SK-N-SH treated with all-trans-retinoic acid at 6 μM for 48 hours (cell line): Measurements from ENCODE around the gene NCK2.

Experiments
- ATAC-seq: fragments of 200-7000 bp; cut with Tn5 transposase; 3 replicates; pipeline ENCODE4 v1.9.1; 2020; ENCODE audit warnings: mild to moderate bottlenecking, moderate library complexity
- ARNTL ChIP-seq: fragments of 450-650 bp; formaldehyde crosslinking; IDR thresholded peaks from 2 replicates; pipeline ENCODE4 v1.5.0; 2020; ENCODE audit warnings: low read depth, mild to moderate bottlenecking, moderate library complexity, borderline replicate concordance
- BACH2 ChIP-seq: fragments of 250-450 bp; sonication (Bioruptor Pico); IDR thresholded peaks from 2 replicates; pipeline ENCODE4 v1.9.0; 2021; ENCODE audit warnings: mild to moderate bottlenecking, borderline replicate concordance
- CREB5 ChIP-seq: fragments of 250-450 bp; sonication (Bioruptor Pico); IDR thresholded peaks from 2 replicates; pipeline ENCODE4 v1.5.1; 2020; ENCODE audit warnings: low read depth, mild to moderate bottlenecking, moderate library complexity
- CSDC2 ChIP-seq: fragments of 250-450 bp; sonication (Bioruptor Pico); IDR thresholded peaks from 2 replicates; pipeline ENCODE4 v1.5.0; 2020; ENCODE audit warnings: mild to moderate bottlenecking, moderate library complexity
- CSRNP3 ChIP-seq: fragments of 250-450 bp; sonication (Bioruptor Pico); IDR thresholded peaks from 2 replicates; pipeline ENCODE4 v1.5.1; 2021; ENCODE audit warnings: mild to moderate bottlenecking, moderate library complexity
- ESRRG ChIP-seq: fragments of 250-450 bp; sonication (Bioruptor Pico); IDR thresholded peaks from 2 replicates; pipeline ENCODE4 v1.6.1; 2021; ENCODE audit warnings: mild to moderate bottlenecking
- GLIS3 ChIP-seq: fragments of 250-450 bp; sonication (Bioruptor Pico); IDR thresholded peaks from 2 replicates; pipeline ENCODE4 v1.5.0; 2020; ENCODE audit warnings: mild to moderate bottlenecking, moderate library complexity
- ISL1 ChIP-seq: fragments of 250-450 bp; sonication (Bioruptor Pico); IDR thresholded peaks from 2 replicates; pipeline ENCODE4 v2.1.2; 2022; ENCODE audit warnings: mild to moderate bottlenecking, moderate library complexity
- OSR1 ChIP-seq: fragments of 250-450 bp; sonication (Bioruptor Pico); IDR thresholded peaks from 2 replicates; pipeline ENCODE4 v1.8.0; 2022; ENCODE audit warnings: moderate library complexity, mild to moderate bottlenecking, inconsistent platforms
- PATZ1 ChIP-seq: fragments of 250-450 bp; sonication (Bioruptor Pico); IDR thresholded peaks from 2 replicates; pipeline ENCODE4 v1.8.0; 2020; ENCODE audit warnings: mild to moderate bottlenecking, moderate library complexity, borderline replicate concordance
- POU6F1 ChIP-seq: fragments of 250-450 bp; sonication (Bioruptor Pico); IDR thresholded peaks from 2 replicates; pipeline ENCODE4 v1.8.0; 2021; ENCODE audit warnings: low read depth, mild to moderate bottlenecking, moderate library complexity, borderline replicate concordance
- PPARA ChIP-seq: fragments of 250-450 bp; sonication (Bioruptor Pico); IDR thresholded peaks from 2 replicates; pipeline ENCODE4 v1.5.0; 2020; ENCODE audit warnings: mild to moderate bottlenecking, borderline replicate concordance
- RARB ChIP-seq: fragments of 250-450 bp; sonication (Bioruptor Pico); IDR thresholded peaks from 2 replicates; pipeline ENCODE4 v1.8.0; 2021; ENCODE audit warnings: mild to moderate bottlenecking, moderate library complexity
- SNAI2 ChIP-seq: fragments of 250-450 bp; sonication (Bioruptor Pico); IDR thresholded peaks from 2 replicates; pipeline ENCODE4 v1.5.0; 2020; ENCODE audit warnings: mild to moderate bottlenecking, moderate library complexity
- TCF4 ChIP-seq: fragments of 250-450 bp; sonication (Bioruptor Pico); IDR thresholded peaks from 2 replicates; pipeline ENCODE4 v1.8.0; 2021; ENCODE audit warnings: mild to moderate bottlenecking, moderate library complexity, borderline replicate concordance
- TSHZ2 ChIP-seq: fragments of 250-450 bp; sonication (Bioruptor Pico); IDR thresholded peaks from 2 replicates; pipeline ENCODE4 v1.5.0; 2020; ENCODE audit warnings: mild to moderate bottlenecking, moderate library complexity
- ZC3H10 ChIP-seq: fragments of 250-450 bp; sonication (Bioruptor Pico); IDR thresholded peaks from 2 replicates; pipeline ENCODE4 v1.5.1; 2021; ENCODE audit warnings: mild to moderate bottlenecking, moderate library complexity
- ZFP3 ChIP-seq: fragments of 250-450 bp; sonication (Bioruptor Pico); IDR thresholded peaks from 2 replicates; pipeline ENCODE4 v1.5.0; 2020; ENCODE audit warnings: mild to moderate bottlenecking, moderate library complexity
- ZFP30 ChIP-seq: fragments of 450-650 bp; formaldehyde crosslinking; IDR thresholded peaks from 2 replicates; pipeline ENCODE4 v1.5.0; 2022; ENCODE audit warnings: mild to moderate bottlenecking, moderate library complexity
- ZNF70 ChIP-seq: fragments of 450-650 bp; formaldehyde crosslinking; IDR thresholded peaks from 2 replicates; pipeline ENCODE4 v1.5.0; 2020; ENCODE audit warnings: mild to moderate bottlenecking, moderate library complexity

NCK2 gene

GRCh38 chr2:105739944-105740530 is 4.7 kb upstream of the NCK2 start:
- TF ChIP-seq CSRNP3 (CRISPR knock-in tag) (no peak), PPARA (no peak), GLIS3 (CRISPR knock-in tag) (no peak), OSR1 (CRISPR knock-in tag) (no peak), ZFP30 (CRISPR knock-in tag) (no peak), POU6F1 (CRISPR knock-in tag) (no peak), ZNF70 (no peak), ARNTL (CRISPR knock-in tag) (no peak), PATZ1 (no peak), SNAI2 (CRISPR knock-in tag) (no peak), RARB (CRISPR knock-in tag) (no peak), TSHZ2 (CRISPR knock-in tag) (no peak), ESRRG (no peak), CREB5 (CRISPR knock-in tag) (no peak), TCF4 (CRISPR knock-in tag) (no peak), CSDC2 (CRISPR knock-in tag) (no peak), ISL1 (CRISPR knock-in tag) (no peak), ZFP3 (CRISPR knock-in tag) (no peak), ZC3H10 (CRISPR knock-in tag) (no peak)
- TF ChIP-seq, all 23 proteins: peak for 0
- ATAC-seq, result no peak

- ATAC-seq, result no peak
- TF ChIP-seq ZFP30 (CRISPR knock-in tag), result no peak
- no peak for TF ChIP-seq ZFP3 (CRISPR knock-in tag)
- TF ChIP-seq CSRNP3 (CRISPR knock-in tag), result no peak
- TF ChIP-seq TCF4 (CRISPR knock-in tag), result no peak
- no peak for TF ChIP-seq POU6F1 (CRISPR knock-in tag)
- TF ChIP-seq PATZ1, result no peak
- TF ChIP-seq SNAI2 (CRISPR knock-in tag), result no peak
- no peak for TF ChIP-seq GLIS3 (CRISPR knock-in tag)
- TF ChIP-seq TSHZ2 (CRISPR knock-in tag), result no peak
- TF ChIP-seq BACH2 (CRISPR knock-in tag), result no peak
- TF ChIP-seq ISL1 (CRISPR knock-in tag), result no peak
- no peak for TF ChIP-seq ARNTL (CRISPR knock-in tag)
- TF ChIP-seq PPARA, result no peak
- no peak for TF ChIP-seq ZC3H10 (CRISPR knock-in tag)
Observed at GRCh38 chr2:105741174-105741573, 3.5 kb upstream of the NCK2 start.
